Thyroid gland (tissue), 4 donors: ENCODE results near the gene SV2B. TPM values are rescaled to one million over a fixed set of nuclear protein-coding genes. Genes with fewer than 3 reads are reported as not detected.

Experiments
- DNase-seq, 2 donors: peaks; one replicate each; pipeline ENCODE4 v3.0.0-alpha.2; 2019
- H3K27ac ChIP-seq, 3 donors: fragments of 200-600 bp; sonication (generic); 1 replicate in 2 of 3; 2 replicates in 1 of 3; pipeline ENCODE4 v1.5.1; 2016 to 2019; ENCODE audit warnings: mild to moderate bottlenecking in 1 of 3, moderate library complexity in 1 of 3
- H3K27me3 ChIP-seq: fragments of 200-600 bp; sonication (generic); one replicate; pipeline ENCODE4 v1.5.1; 2019
- H3K36me3 ChIP-seq, 2 donors: fragments of 200-600 bp; sonication (generic); one replicate each; pipeline ENCODE4 v1.5.1; 2016 to 2019
- H3K4me1 ChIP-seq, 2 donors: fragments of 200-600 bp; sonication (generic); one replicate each; pipeline ENCODE4 v1.5.1; 2017 to 2019
- H3K4me3 ChIP-seq, 3 donors: fragments of 200-600 bp; sonication (generic); replicated peaks in 1 of 3; 1 replicate in 2 of 3; 2 replicates in 1 of 3; pipeline ENCODE4 v1.5.1; 2016; ENCODE audit warnings: mild to moderate bottlenecking in 1 of 3
- H3K9me3 ChIP-seq: fragments of 200-600 bp; sonication (generic); one replicate; pipeline ENCODE4 v1.5.1; 2017
- POLR2A ChIP-seq, 2 donors: fragments of 450-650 bp; IDR thresholded peaks; one replicate each; pipeline ENCODE4 v1.6.1; 2017; ENCODE audit warnings: antibody characterized with exemption in 2 of 2, mild to moderate bottlenecking in 2 of 2, moderate library complexity in 1 of 2
- WGBS, 2 donors: methylation state at CpG; one replicate each; pipeline ENCODE4 v1.1.5; 2017; 5-methylcytosine and 5-hydroxymethylcytosine counted together
- intact Hi-C: fragments of 100-400 bp; cut with DNase I; formaldehyde crosslinking; loops from one replicate; pipeline ENCODE4 v1.15.1; 2023
- total RNA-seq, 4 donors: library from RNA; depleted of rRNA; stranded (reverse); fragments of >200 nt; gene quantifications; one replicate each; pipeline ENCODE4 v1.2.3, GENCODE V29; 2016
- TF ChIP-seq, protein P1 (sequence below), 6 experiments: fragments of 200-600 bp in 3 of 6; fragments of 450-650 bp in 3 of 6; sonication (generic) in 3 of 6; IDR thresholded peaks; one replicate each; pipeline ENCODE4 v1.5.1; 2016 to 2019; ENCODE audit warnings: antibody characterized with exemption in 6 of 6, mild to moderate bottlenecking in 2 of 6, inconsistent platforms in 1 of 6, moderate library complexity in 1 of 6

The SV2B gene
- total RNA-seq, 4 donors from 2014 or later = 0.83 to 3.9 (median 2.2) TPM

DNA sequence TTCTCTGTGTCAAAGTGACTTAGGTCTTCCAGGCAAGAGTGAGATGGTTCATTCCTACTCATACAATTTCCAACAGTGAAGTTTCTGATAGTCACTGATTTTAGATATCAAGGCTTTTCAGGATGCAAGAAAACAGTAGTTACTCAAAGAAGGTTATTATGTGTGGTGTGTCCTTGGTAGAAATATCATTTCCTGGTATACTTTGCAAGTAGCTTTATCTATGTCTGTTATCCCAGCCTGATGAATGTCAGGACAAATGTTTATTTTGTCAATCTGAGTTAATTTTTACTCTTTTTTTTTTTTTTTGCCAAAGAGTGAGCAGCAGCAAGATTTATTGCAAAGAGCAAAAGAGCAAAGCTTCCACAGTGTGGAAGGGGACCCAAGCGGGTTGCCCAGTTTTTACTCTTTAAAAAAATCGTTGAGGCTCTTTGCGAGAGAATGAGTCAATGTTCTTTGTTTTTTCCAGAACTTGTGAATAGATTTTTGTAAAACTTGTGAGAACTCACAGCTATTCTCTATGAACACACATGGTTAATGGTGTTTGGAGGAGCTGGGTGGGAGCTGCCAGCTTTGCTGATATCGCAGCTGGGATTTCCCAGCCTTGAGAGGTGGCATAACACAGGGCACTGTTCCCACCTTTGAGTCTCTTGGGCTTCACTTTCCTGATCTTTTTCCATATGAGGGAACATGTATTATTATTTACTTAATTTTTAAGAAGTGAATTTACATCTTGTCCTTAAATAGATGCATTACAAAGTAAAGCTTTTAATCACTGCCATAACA lies 51.9 kb downstream of the SV2B start:
- no peak for DNase-seq
- Histone ChIP-seq H3K27ac (no peak overlapping the region), H3K4me1 (no peaks in the 10 kb centered on the region), H3K9me3 (no peaks in the 10 kb centered on the region), H3K27me3 (no peaks in the 10 kb centered on the region), H3K4me3 (no peak overlapping the region), H3K36me3 (no peaks in the 10 kb centered on the region)
- intact Hi-C loops = no loop called here
- TF ChIP-seq, protein P1, sequence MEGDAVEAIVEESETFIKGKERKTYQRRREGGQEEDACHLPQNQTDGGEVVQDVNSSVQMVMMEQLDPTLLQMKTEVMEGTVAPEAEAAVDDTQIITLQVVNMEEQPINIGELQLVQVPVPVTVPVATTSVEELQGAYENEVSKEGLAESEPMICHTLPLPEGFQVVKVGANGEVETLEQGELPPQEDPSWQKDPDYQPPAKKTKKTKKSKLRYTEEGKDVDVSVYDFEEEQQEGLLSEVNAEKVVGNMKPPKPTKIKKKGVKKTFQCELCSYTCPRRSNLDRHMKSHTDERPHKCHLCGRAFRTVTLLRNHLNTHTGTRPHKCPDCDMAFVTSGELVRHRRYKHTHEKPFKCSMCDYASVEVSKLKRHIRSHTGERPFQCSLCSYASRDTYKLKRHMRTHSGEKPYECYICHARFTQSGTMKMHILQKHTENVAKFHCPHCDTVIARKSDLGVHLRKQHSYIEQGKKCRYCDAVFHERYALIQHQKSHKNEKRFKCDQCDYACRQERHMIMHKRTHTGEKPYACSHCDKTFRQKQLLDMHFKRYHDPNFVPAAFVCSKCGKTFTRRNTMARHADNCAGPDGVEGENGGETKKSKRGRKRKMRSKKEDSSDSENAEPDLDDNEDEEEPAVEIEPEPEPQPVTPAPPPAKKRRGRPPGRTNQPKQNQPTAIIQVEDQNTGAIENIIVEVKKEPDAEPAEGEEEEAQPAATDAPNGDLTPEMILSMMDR (IDR thresholded peaks at IDR 0.05) = no peak
- TF ChIP-seq POLR2A (IDR thresholded peaks at IDR 0.05) = no peak
- 80 to 82% methylated on average over 4 of the region's 4 CpGs for WGBS, 2 donors

DNA sequence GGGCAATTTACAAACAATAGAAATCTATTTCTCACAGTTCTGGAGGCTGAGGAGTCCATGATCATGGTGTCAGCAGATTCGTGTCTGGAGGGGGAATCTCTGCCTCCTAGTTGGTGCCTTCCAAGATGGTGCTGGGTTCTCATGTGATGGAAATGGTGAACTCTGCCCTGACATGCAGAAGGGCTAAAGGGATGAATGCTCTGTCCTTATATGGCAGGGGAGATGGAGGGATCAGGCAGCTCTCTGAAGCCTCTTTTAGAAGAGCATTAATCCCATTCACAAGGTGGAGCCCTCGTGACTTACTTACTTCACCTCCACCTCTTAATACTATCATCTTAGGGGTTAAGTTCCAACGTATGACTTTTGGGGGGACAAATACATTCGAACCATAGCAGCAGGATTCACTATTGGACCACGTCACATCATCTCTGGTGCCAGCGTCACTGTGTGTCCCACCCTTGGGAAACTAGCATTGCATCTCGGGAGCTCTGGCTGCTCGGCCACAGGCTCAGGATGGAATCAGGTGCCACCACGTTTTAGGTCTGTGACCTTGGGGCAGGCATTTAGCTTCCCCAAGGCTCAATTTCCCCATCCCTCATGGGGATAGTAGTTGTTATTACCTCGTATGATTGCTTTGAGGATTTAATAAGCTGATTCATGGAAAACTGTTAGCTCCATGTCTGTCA lies 53.0 kb downstream of the SV2B start:
- Histone ChIP-seq H3K4me1 (no peaks in the 10 kb centered on the region), H3K27me3 (no peaks in the 10 kb centered on the region), H3K27ac (no peak overlapping the region), H3K36me3 (no peaks in the 10 kb centered on the region), H3K9me3 (no peaks in the 10 kb centered on the region), H3K4me3 (no peak overlapping the region)
- WGBS, 2 donors = 76 to 82% methylated on average over 7 to 10 of the region's 10 CpGs
- intact Hi-C loops = no loop called here
- DNase-seq = no peak
- TF ChIP-seq, protein P1 (IDR thresholded peaks at IDR 0.05) = no peak
- no peak for TF ChIP-seq POLR2A (IDR thresholded peaks at IDR 0.05)

DNA sequence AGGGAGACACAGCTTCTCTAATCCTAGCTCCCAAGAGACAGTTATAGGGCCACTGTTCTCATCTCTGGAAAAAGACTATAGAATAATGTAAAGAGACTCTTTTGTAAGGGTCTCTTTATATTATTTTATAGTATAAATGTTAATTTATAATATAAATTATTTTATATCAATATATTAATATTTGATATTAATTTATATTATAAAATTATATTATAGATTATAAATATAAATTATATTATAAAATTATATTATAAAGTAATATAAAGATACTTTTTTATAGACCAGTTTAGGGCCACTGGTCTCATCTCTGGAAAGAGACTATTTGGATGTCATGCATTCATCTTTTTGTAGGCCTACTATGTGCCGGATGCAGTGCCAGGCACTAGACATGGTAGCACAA lies 53.9 kb downstream of the SV2B start:
- TF ChIP-seq, protein P1 (IDR thresholded peaks at IDR 0.05) = no peak
- TF ChIP-seq POLR2A (IDR thresholded peaks at IDR 0.05) = no peak
- DNase-seq = no peak
- intact Hi-C loops = no loop called here
- Histone ChIP-seq H3K9me3 (no peaks in the 10 kb centered on the region), H3K4me1 (no peaks in the 10 kb centered on the region), H3K27ac (no peak overlapping the region), H3K4me3 (no peak overlapping the region), H3K27me3 (no peaks in the 10 kb centered on the region), H3K36me3 (no peaks in the 10 kb centered on the region)
- WGBS, 2 donors = 75 to 80% methylated on average over 1 of the region's 1 CpG

DNA sequence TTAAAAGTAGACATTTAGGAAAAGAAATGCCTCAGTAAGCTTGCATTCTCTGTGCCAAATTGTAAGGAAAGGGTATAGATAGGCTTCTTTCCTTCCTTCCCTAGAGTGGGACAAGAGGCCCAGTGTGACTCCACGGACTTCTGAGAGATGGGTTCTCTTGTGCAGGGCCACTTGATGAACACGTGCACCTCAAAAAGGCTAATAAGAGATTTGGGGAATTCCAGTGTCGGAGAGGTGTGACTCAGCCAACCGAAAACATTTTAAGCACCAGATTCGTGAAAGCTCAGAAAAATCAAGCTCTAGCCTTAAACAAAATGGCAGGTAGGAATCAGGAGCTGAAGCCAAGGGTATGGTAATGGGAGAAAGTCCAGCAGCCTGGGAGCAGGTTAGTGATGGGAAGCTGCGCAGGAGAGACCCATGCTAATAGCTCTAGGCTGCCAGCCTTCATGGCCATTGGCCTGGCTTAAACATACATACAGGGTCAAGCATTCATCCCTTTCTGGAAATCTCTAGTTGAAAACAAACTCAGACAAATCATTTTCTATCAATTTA lies 56.2 kb downstream of the SV2B start:
- intact Hi-C loops = no loop called here
- Histone ChIP-seq H3K4me1 (no peaks in the 10 kb centered on the region), H3K36me3 (no peaks in the 10 kb centered on the region), H3K27me3 (no peaks in the 10 kb centered on the region), H3K4me3 (no peak overlapping the region), H3K9me3 (no peaks in the 10 kb centered on the region), H3K27ac (no peak overlapping the region)
- TF ChIP-seq POLR2A (IDR thresholded peaks at IDR 0.05) = no peak
- TF ChIP-seq, protein P1 (IDR thresholded peaks at IDR 0.05) = no peak
- WGBS, 2 donors = 73 to 83% methylated on average over 6 of the region's 6 CpGs
- no peak for DNase-seq
